Stimulated activated CD4-positive, alpha-beta T cell treated with anti-CD3 and anti-CD28 coated beads, Interleukin-1b, Interleukin-23, amount 100 ng/mL, for 4 hours (primary cell): ENCODE data around the gene CLCN1.
"Not testable (repeated sequence)": the region's sequence is repeated elsewhere in the genome, so short reads cannot be mapped to it uniquely, and the experiment has no call there.

Experiments used
- DNase-seq, 2 donors: peaks; one replicate each; pipeline ENCODE4 v3.0.0-alpha.2; 2020; ENCODE audit warnings: low read depth in 2 of 2

CLCN1 gene

GRCh38 chr7:143384661-143385631 lies 69.0 kb downstream of the CLCN1 start:
- no peak for DNase-seq

- DNase-seq: no peak
Measured at GRCh38 chr7:143385891-143386781, 70.2 kb downstream of the CLCN1 start.

DNA sequence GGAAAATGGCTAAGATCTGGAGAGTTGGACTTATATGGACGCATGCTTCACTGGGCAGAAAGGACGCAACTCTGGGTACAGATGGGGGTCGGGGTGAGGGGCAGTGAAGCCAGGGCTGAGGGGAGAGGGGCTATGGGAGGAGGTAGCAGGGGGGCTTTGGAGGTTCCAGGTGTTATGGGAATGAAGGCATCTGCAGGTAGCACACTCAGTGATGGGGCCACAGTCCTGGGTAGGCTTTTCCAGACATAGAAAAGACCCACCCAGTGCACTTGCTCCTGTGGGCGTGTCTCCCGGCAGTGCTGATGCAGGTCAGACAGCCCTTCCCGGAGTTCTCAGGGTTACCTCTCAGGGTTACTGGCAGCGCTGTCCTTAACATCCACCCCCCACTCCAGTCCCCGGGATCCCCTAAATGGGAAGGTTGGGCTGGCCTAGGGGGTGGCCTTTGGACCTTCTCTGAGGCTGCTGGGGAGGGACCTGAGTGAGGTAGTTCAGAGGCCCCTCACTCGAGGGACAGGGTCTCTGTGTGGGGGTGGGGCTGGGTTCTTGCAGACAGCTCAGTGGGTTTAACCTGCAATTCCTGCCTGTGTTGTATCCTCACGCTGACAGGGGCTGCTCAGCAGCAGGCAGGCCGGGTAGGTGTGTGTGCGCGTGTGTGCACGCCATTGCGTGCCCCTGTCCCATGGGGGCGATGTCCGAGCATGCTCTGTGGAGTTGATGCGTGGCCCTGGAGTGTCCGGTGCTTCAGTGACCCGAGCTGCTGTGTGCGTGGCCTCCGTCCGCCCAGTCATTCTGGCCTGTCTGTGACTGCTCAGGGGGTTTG lies 71.5 kb downstream of the CLCN1 start:
- no peak for DNase-seq

GRCh38 chr7:143388051-143388450 lies 72.1 kb downstream of the CLCN1 start:
- no peak for DNase-seq

DNA sequence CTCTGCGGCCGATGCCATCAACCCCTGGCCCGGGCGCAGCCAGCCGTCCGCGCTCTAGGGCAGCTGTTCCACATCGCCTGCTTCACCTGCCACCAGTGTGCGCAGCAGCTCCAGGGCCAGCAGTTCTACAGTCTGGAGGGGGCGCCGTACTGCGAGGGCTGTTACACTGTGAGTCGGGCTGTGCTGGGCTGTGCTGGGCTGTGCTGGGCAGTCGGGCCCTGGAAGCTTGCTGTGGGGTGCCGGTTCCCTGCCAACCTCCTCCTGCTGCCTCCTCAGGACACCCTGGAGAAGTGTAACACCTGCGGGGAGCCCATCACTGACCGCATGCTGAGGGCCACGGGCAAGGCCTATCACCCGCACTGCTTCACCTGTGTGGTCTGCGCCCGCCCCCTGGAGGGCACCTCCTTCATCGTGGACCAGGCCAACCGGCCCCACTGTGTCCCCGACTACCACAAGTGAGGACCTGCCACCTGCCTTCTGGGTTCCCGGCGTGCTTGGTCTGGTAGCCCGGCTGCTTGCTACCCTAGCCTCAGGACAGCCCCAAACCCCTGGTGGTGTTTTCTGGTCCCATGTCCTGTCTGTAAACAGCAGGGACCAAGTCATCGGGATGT lies 72.7 kb downstream of the CLCN1 start:
- DNase-seq: no peak

- no peak for DNase-seq
Measured at GRCh38 chr7:143389316-143390103, 73.6 kb downstream of the CLCN1 start.

DNA sequence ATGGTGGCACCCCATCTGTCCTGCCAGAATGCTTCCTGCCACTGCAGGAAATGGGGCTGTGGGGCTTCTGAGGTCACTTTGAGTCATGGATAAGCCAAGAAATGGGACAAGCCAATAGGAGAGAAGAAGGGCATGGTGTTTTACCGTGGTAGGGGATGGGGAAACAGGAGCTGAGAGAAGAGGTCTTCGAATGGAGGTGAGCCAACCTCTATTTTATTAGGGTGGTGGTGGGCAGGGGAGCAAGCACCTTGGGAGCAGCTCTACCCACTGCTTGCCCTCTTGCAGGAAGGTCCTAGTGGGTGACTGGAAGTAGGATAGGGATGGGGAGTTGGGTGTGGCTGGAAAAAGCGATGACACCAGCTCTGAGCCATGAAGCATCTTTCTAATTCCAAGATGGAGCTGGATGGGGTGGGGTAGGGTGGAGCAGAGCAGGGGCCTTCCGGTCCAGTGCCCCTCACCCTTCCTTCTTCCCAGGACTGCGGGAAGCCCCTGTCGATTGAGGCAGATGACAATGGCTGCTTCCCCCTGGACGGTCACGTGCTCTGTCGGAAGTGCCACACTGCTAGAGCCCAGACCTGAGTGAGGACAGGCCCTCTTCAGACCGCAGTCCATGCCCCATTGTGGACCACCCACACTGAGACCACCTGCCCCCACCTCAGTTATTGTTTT lies 74.3 kb downstream of the CLCN1 start:
- DNase-seq: no peak

DNA sequence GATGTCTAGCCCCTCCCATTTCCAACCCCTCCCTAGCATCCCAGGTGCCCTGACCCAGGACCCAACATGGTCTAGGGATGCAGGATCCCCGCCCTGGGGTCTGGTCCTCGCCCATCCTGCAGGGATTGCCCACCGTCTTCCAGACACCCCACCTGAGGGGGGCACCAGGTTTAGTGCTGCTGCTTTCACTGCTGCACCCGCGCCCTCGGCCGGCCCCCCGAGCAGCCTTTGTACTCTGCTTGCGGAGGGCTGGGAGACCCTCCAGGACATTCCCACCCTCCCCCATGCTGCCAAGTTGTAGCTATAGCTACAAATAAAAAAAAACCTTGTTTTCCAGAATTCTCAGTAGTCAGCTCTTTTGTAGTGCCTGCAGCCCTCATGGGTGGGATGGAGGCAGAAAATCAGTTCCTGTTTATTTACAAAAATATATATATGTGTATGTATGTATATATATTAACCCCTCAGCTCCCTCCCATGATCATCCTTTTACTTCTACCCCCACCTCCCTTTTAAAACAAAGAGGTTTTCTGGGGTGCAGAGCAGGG lies 74.9 kb downstream of the CLCN1 start:
- no peak for DNase-seq

GRCh38 chr7:143391462-143392404 lies 75.8 kb downstream of the CLCN1 start:
- no peak for DNase-seq

DNA sequence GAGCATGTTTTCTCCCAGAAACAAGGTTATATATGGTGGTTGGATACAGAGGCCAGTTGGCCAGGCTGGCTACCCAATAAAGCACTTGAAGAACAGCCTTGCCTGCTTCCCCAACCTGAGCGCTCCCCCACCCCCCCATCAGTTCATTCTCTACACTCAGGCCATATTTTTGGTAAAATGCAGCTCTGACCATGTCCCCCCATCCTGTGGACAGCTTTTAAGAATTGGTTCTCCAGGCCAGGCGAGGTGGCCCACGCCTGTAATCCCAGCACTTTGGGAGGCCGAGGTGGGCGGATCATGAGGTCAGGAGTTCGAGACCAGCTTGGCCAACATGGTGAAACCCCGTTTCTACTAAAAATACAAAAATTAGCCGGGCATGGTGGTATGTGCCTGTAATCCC lies 76.5 kb downstream of the CLCN1 start:
- DNase-seq: not testable (repeated sequence)

DNA sequence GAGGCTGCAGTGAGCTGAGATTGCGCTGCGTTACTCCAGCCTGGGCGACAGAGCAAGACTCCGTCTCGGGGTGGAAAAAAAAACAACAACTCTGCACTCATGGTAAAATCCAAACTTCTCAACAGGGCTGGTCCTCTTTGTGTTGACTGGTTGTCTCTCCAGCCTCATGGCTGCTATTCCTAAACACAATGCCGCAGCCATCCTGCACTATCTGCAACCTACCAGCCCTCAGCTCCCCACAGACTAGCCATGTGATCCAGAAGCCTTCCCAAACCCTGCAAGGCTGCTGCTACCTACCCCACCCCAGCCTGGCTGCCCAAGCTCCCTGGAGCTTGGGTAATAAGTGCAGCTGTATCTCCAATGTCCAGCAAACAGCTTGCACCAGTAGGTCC lies 77.0 kb downstream of the CLCN1 start:
- no peak for DNase-seq

DNA sequence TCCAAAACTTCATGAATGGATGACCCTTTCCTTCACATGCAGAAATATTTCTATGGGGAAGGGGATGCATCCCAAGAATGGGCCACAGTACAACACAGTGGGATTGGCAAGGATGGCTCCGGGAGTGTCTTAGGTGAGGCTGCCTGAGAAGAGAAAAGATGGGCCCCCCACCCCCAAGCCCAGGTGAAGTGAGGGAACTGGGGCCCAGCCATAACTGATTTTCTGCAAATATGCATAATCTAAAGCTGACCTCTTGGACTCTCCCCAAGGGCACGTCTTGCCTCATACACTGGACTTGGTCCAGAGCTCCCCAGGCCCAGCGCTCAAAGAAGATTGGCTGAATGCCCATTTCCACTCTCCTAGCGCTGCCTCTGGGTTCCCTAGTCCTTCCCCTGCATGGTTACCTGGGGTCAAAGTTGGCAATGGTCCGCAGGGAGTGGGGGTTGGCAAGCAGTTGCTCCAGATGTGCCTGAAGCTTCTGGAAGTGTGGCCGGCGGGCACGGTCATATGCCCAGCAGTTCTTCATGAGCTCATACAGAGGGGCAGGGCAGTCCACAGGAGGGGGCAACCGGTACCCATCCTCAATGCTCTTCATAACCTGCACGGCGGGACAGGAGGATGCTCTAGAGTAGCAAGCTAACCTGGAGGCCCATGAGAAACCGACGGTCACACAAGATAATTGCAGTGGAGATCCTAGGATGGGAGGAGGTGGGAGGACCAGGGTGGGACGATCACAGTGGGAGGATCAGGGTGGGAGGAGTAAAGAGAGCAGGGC lies 77.5 kb downstream of the CLCN1 start:
- DNase-seq: no peak

DNA sequence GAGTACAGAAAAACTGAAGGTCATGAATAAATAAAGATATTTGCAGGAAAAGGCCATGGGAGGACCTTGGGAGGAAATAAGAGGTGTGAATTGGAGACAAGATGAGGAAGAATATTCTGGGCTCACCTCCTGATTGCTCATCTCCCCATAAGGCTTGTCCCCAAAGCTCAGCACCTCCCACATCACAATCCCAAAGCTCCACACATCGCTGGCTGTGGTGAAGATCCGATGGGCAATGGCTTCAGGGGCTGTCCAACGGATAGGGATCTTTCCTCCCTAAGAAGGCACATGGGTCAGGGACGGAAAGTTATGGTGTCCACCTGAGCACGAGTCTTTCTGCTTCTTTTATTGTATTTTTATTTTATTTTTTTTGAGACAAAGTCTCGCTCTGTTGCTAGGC lies 78.2 kb downstream of the CLCN1 start:
- no peak for DNase-seq

DNA sequence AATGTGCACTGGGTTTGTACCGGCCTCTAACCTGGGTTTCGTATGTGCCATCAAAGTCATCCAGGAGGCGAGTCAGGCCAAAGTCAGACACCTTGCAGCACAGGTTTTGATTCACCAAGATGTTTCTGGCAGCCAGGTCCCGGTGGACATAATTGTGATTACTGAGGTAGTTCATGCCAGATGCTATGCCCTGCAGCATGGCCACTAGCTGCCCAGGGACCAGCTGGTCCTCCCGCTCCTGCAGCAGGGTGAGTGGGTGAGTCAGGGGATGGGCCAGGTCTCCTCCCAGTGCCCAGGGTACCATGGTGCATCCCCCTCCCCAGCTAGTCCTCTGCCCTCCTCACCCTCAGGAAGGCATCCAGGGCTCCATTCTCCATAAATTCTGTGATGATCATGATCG lies 78.9 kb downstream of the CLCN1 start:
- no peak for DNase-seq

DNA sequence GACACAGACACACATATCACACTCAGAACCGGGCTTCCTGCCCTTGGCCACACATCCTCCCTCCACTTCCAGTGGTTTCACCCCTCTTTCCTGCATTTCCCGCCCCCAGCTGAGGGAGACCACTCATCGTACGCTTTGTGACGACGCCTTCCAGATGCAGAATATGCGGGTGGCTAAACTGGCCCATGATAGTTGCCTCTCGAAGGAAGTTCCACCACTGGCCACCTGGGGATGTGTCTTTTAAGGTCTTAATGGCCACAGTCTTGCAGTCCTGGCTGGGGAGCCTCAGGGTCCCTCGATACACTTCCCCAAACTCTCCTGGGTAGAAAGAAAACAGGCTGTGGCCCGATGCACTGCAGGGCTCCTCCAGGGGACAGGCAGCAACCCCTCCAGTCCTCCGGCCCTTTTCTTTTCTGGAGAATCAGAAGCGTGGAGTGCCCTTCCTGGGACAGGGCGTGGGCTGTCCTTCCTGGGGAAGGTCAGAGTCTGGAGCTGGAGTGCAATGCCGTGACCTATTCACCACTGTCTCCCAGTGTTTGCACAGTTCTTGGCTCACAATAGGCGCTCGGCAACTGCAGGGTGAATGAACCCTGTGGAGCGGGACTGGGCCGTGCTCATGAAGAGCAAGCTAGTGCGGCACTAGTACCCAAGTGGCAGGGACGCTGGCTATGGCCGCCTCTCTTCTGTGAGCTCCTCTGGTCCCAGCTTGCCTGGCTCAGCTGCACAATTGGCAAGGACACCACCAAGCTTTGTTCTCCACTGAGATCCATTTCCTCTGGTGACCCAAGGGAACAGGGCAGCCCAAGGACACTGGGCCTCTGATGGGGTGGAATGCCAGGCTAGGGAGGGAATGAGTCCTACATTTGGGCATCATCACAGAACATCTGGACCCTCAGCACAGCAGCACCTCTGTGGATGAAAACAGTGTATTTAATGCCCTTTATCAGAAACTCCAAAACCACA lies 79.6 kb downstream of the CLCN1 start:
- no peak for DNase-seq

GRCh38 chr7:143396182-143396581 lies 80.3 kb downstream of the CLCN1 start:
- no peak for DNase-seq
